Astrocyte (in vitro differentiated cells and primary cell): ENCODE measurements around the gene NUCB2. TPM values are rescaled to one million over a fixed set of nuclear protein-coding genes. Genes with fewer than 3 reads are reported as not detected.

Source experiments
- DNase-seq: peaks from one replicate; pipeline ENCODE4 v3.0.0-alpha.2; 2010; ENCODE audit warnings: low read depth
- FAIRE-seq: peaks from 2 replicates; lab custom pipeline; 2011; peaks lifted over from hg19 to GRCh38; lab: Jason Lieb, UNC
- H2AFZ ChIP-seq: 2 replicates; pipeline ENCODE4 v1.6.0; 2012; ENCODE audit warnings: low read depth, low read length, inconsistent platforms
- H3K27ac ChIP-seq: 2 replicates; pipeline ENCODE4 v1.5.1; 2011; ENCODE audit warnings: low read depth, low read length, inconsistent platforms
- H3K27me3 ChIP-seq: 2 replicates; pipeline ENCODE4 v1.6.0; 2011; ENCODE audit warnings: low read length, inconsistent platforms; ENCODE audit not compliant: insufficient read depth
- H3K36me3 ChIP-seq: 2 replicates; pipeline ENCODE4 v1.5.1; 2011; ENCODE audit warnings: low read length, inconsistent platforms; ENCODE audit not compliant: insufficient read depth
- H3K4me1 ChIP-seq: 2 replicates; pipeline ENCODE4 v1.5.1; 2011; ENCODE audit warnings: low read length, inconsistent platforms; ENCODE audit not compliant: insufficient read depth
- H3K4me2 ChIP-seq: 2 replicates; pipeline ENCODE4 v1.6.0; 2012; ENCODE audit warnings: low read length, inconsistent platforms
- H3K4me3 ChIP-seq: 2 replicates; pipeline ENCODE4 v1.5.1; 2011; ENCODE audit warnings: low read depth, mild to moderate bottlenecking, low read length, inconsistent platforms; ENCODE audit not compliant: insufficient read depth
- H3K79me2 ChIP-seq: 2 replicates; pipeline ENCODE4 v1.6.0; 2012; ENCODE audit warnings: mild to moderate bottlenecking, low read length, inconsistent platforms; ENCODE audit not compliant: insufficient read depth
- H3K9ac ChIP-seq: 2 replicates; pipeline ENCODE4 v1.6.0; 2012; ENCODE audit warnings: mild to moderate bottlenecking, low read length, inconsistent platforms
- H3K9me3 ChIP-seq: 2 replicates; pipeline ENCODE4 v1.5.1; 2012; ENCODE audit warnings: low read depth, mild to moderate bottlenecking, low read length, inconsistent platforms; ENCODE audit not compliant: insufficient read depth
- H4K20me1 ChIP-seq: 2 replicates; pipeline ENCODE4 v1.6.0; 2012; ENCODE audit warnings: low read length, inconsistent platforms; ENCODE audit not compliant: insufficient read depth
- H3K27ac Mint-ChIP-seq: one replicate; pipeline ENCODE4 v1.8.0; 2021; ENCODE audit warnings: mild to moderate bottlenecking, mixed read lengths; ENCODE audit not compliant: unreplicated experiment
- H3K27me3 Mint-ChIP-seq: one replicate; pipeline ENCODE4 v1.8.0; 2021; ENCODE audit warnings: low read depth, mixed read lengths; ENCODE audit not compliant: unreplicated experiment
- H3K36me3 Mint-ChIP-seq: one replicate; pipeline ENCODE4 v1.8.0; 2021; ENCODE audit warnings: low read depth, mixed read lengths; ENCODE audit not compliant: unreplicated experiment
- H3K4me1 Mint-ChIP-seq: one replicate; pipeline ENCODE4 v1.8.0; 2021; ENCODE audit warnings: low read depth, mixed read lengths; ENCODE audit not compliant: unreplicated experiment
- H3K4me3 Mint-ChIP-seq: one replicate; pipeline ENCODE4 v1.8.0; 2021; ENCODE audit warnings: mild to moderate bottlenecking, moderate library complexity, mixed read lengths; ENCODE audit not compliant: unreplicated experiment
- H3K9me3 Mint-ChIP-seq: one replicate; pipeline ENCODE4 v1.8.0; 2021; ENCODE audit warnings: mild to moderate bottlenecking, mixed read lengths; ENCODE audit not compliant: unreplicated experiment
- EZH2 ChIP-seq: IDR thresholded peaks from 2 replicates; pipeline ENCODE4 v1.6.1; 2012; ENCODE audit warnings: mild to moderate bottlenecking, low read length, inconsistent platforms; ENCODE audit not compliant: insufficient read depth
- total RNA-seq: library from RNA; stranded (reverse); gene quantifications from 2 replicates; pipeline ENCODE4 v1.2.1, GENCODE V29; 2021
- TF ChIP-seq, protein P1 (sequence below): IDR thresholded peaks from 2 replicates; pipeline ENCODE4 v1.5.1; 2011; ENCODE audit warnings: low read depth, mild to moderate bottlenecking, inconsistent platforms, low read length, moderate library complexity; ENCODE audit not compliant: insufficient read depth

Gene NUCB2
- total RNA-seq, 1 donor from 2014 or later = 71.2 TPM

DNA sequence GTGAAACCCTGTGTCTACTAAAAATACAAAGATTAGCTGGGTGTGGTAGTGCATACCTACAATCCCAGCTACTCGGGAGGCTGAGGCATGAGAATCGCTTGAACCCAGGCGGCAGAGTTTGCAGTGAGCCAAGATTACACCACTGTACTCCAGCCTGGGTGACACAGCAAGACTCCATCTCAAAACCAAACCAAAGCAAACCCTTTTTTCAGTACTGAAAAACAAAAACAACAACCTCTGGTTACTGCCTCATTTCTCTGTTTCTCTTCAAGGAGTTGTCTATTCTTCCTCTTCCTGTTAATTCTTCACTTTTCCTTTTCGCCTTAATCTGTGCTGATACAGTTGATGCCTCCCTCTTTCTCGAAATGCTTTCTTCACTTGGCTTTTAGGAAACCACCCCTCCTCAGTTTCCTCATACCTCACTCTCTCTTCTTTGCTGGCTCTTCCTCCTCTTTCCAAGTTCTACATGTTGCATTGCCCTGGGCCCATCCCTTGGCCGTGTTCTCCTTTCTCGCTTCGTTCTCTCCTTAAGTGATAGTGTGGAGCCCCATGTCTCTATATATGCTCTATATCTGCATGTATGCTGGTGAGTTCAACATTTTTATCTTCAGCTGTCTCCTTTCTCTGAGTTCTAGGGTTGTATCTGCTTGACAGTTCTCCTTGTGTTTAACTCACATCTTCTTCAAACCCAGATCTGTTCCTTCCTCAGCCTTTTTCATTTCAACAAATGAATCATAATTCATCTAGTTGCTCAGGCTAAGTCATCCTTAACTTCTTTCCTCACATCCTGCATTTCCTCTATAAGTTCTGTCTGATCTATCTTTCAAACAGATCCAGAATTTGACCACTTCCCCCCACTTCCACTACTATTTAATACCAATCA is 37.1 kb downstream of the NUCB2 start:
- peak overlapping the region; percentile 66 for H3K4me2 ChIP-seq

DNA sequence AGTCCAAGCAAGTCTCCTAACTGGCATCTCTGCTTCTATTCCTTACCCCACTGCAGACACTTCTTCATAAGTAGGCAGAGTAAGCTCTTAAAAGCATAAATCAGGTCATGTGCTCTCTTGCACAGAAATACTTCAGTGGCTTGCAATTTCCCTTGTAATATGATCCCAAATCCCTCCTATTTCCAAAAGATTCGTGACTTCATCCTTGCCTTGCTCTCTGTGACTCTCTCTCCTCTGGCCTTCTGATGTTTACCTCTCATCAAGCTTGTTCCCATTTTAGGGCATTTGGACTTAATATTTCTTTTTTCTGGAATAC is 37.7 kb downstream of the NUCB2 start:
- Histone ChIP-seq H3K79me2 (no peaks in the 10 kb centered on the region), H3K4me3 (no peak overlapping the region), H4K20me1 (no peaks in the 10 kb centered on the region), H2AFZ (no peak overlapping the region), H3K9ac (peak overlapping the region; percentile 6), H3K27ac (peak overlapping the region; percentile 10), H3K9me3 (no peaks in the 10 kb centered on the region), H3K4me1 (peaks cover 12% of the 10 kb centered on the region), H3K4me2 (peak overlapping the region; percentile 66), H3K36me3 (peaks cover 10% of the 10 kb centered on the region), H3K27me3 (no peaks in the 10 kb centered on the region)
- H3K27me3 Mint-ChIP-seq = no peaks in the 10 kb centered on the region
- TF ChIP-seq, protein P1, sequence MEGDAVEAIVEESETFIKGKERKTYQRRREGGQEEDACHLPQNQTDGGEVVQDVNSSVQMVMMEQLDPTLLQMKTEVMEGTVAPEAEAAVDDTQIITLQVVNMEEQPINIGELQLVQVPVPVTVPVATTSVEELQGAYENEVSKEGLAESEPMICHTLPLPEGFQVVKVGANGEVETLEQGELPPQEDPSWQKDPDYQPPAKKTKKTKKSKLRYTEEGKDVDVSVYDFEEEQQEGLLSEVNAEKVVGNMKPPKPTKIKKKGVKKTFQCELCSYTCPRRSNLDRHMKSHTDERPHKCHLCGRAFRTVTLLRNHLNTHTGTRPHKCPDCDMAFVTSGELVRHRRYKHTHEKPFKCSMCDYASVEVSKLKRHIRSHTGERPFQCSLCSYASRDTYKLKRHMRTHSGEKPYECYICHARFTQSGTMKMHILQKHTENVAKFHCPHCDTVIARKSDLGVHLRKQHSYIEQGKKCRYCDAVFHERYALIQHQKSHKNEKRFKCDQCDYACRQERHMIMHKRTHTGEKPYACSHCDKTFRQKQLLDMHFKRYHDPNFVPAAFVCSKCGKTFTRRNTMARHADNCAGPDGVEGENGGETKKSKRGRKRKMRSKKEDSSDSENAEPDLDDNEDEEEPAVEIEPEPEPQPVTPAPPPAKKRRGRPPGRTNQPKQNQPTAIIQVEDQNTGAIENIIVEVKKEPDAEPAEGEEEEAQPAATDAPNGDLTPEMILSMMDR = no peak
- no peak for TF ChIP-seq EZH2
- H3K36me3 Mint-ChIP-seq = no peaks in the 10 kb centered on the region
- H3K4me3 Mint-ChIP-seq = no peak overlapping the region
- no peaks in the 10 kb centered on the region for H3K4me1 Mint-ChIP-seq
- no peaks in the 10 kb centered on the region for H3K9me3 Mint-ChIP-seq
- peak; percentile 85 for DNase-seq
- peak; percentile 62 for FAIRE-seq
- no peak overlapping the region for H3K27ac Mint-ChIP-seq

More for the DNA sequence above, 37.1 kb downstream of the NUCB2 start:
- Histone ChIP-seq H2AFZ (no peak overlapping the region), H3K27ac (peak overlapping the region; percentile 10), H3K36me3 (peaks cover 7% of the 10 kb centered on the region), H3K4me1 (peaks cover 12% of the 10 kb centered on the region), H3K79me2 (no peaks in the 10 kb centered on the region), H3K27me3 (no peaks in the 10 kb centered on the region), H4K20me1 (no peaks in the 10 kb centered on the region), H3K9me3 (no peaks in the 10 kb centered on the region), H3K4me3 (no peak overlapping the region), H3K9ac (peak overlapping the region; percentile 6)
- H3K27me3 Mint-ChIP-seq = no peaks in the 10 kb centered on the region
- H3K36me3 Mint-ChIP-seq = no peaks in the 10 kb centered on the region
- no peak overlapping the region for H3K27ac Mint-ChIP-seq
- no peak for FAIRE-seq
- H3K4me1 Mint-ChIP-seq = no peaks in the 10 kb centered on the region
- no peaks in the 10 kb centered on the region for H3K9me3 Mint-ChIP-seq
- DNase-seq = no peak
- H3K4me3 Mint-ChIP-seq = no peak overlapping the region
- TF ChIP-seq, protein P1 = no peak
- no peak for TF ChIP-seq EZH2

DNA sequence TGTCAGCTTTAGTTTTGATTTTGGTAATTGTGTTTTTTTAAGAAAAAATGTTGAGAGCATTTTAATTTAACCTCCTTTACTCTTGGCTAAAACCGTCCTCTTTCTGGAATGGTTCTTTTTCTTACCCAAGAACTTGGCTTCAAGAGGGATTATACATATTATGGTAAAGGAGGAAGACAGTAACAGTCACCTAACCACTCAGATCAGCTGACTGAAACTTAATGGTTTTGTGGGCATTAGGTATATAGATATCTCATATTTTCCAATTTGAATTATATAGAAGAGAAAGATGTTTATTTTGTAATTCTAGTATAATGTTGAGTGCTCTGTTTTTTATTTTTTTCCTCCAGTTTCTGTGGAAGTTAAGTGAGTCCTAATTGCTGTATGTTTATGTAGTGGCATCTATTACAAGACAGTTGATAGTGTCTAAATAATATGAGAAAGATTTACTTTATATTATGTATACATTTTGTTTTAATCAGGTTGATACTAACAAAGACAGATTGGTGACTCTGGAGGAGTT is 38.4 kb downstream of the NUCB2 start:
- Histone ChIP-seq H3K27me3 (no peaks in the 10 kb centered on the region), H3K4me3 (no peak overlapping the region), H3K36me3 (peaks cover 15% of the 10 kb centered on the region), H4K20me1 (no peaks in the 10 kb centered on the region), H2AFZ (no peak overlapping the region), H3K27ac (no peak overlapping the region), H3K9me3 (no peaks in the 10 kb centered on the region), H3K79me2 (no peaks in the 10 kb centered on the region), H3K4me1 (peaks cover 12% of the 10 kb centered on the region), H3K9ac (no peak overlapping the region), H3K4me2 (no peak overlapping the region)
- TF ChIP-seq, protein P1 = no peak
- TF ChIP-seq EZH2 = no peak
- Mint-ChIP-seq H3K4me1 (no peaks in the 10 kb centered on the region), H3K4me3 (no peak overlapping the region), H3K9me3 (no peaks in the 10 kb centered on the region), H3K27ac (no peak overlapping the region), H3K36me3 (no peaks in the 10 kb centered on the region), H3K27me3 (no peaks in the 10 kb centered on the region)
- FAIRE-seq (no peak), DNase-seq (no peak)
